ENCODE data around the gene RBP2. TPM values are rescaled to one million over a fixed set of nuclear protein-coding genes. Genes with fewer than 3 reads are reported as not detected.
"Not testable (repeated sequence)": the region's sequence is repeated elsewhere in the genome, so short reads cannot be mapped to it uniquely, and the experiment has no call there.

Gene RBP2
- total and polyA plus RNA-seq, 2 experiments from 2014 or later, result not detected

GRCh38 chr3:139418144-139418543 lies 58.2 kb downstream of the RBP2 start:
- no peak overlapping the region for H2AFZ ChIP-seq
- in situ Hi-C loops (cut with MboI), result no loop called here
- H3K9me2 ChIP-seq (ENCODE audit: insufficient read depth), result no peaks in the 10 kb centered on the region
- no peak overlapping the region for H3K27ac ChIP-seq
- 50 to 51% methylated on average over 2 of the region's 2 CpGs for WGBS, 2 experiments (ENCODE audit: low coverage in 1 of 2, low lambda C conversion rate in 2 of 2, missing lambda C conversion rate in 2 of 2)
- no peaks in the 10 kb centered on the region for H4K20me1 ChIP-seq (ENCODE audit: insufficient read depth)
- no peaks in the 10 kb centered on the region for H3K36me3 ChIP-seq (ENCODE audit: low read depth)
- no peaks in the 10 kb centered on the region for H3K79me2 ChIP-seq (ENCODE audit: insufficient read depth)
- no peaks in the 10 kb centered on the region for H3K4me1 ChIP-seq (ENCODE audit: insufficient read depth)
- H3K27me3 ChIP-seq (replicated peaks; ENCODE audit: insufficient read depth), result no peaks in the 10 kb centered on the region
- TF ChIP-seq EZH2phosphoT487 (IDR thresholded peaks at IDR 0.05; ENCODE audit: insufficient read depth, low read depth) (no peak), EZH2 (IDR thresholded peaks at IDR 0.05; ENCODE audit: insufficient read depth, poor library complexity, severe bottlenecking) (no peak)
- H3K9ac ChIP-seq, result no peak overlapping the region
- no peaks in the 10 kb centered on the region for H3F3A ChIP-seq (ENCODE audit: insufficient read depth)
- H3K9me3 ChIP-seq (ENCODE audit: low read depth), result no peaks in the 10 kb centered on the region
- H3K4me3 ChIP-seq, result no peak overlapping the region
- H3K4me2 ChIP-seq (ENCODE audit: unreplicated experiment), result no peak overlapping the region
- DNase-seq, result no peak

- Histone ChIP-seq H2AFZ (no peak overlapping the region), H3K4me1 (ENCODE audit: insufficient read depth) (no peaks in the 10 kb centered on the region), H3K9ac (no peak overlapping the region), H3K9me2 (ENCODE audit: insufficient read depth) (no peaks in the 10 kb centered on the region), H3K4me2 (ENCODE audit: unreplicated experiment) (no peak overlapping the region), H3K27me3 (replicated peaks; ENCODE audit: insufficient read depth) (no peaks in the 10 kb centered on the region), H3K9me3 (ENCODE audit: low read depth) (no peaks in the 10 kb centered on the region), H3F3A (ENCODE audit: insufficient read depth) (no peaks in the 10 kb centered on the region), H3K27ac (no peak overlapping the region), H3K79me2 (ENCODE audit: insufficient read depth) (no peaks in the 10 kb centered on the region), H3K36me3 (ENCODE audit: low read depth) (no peaks in the 10 kb centered on the region), H4K20me1 (ENCODE audit: insufficient read depth) (no peaks in the 10 kb centered on the region), H3K4me3 (no peak overlapping the region)
- TF ChIP-seq EZH2 (IDR thresholded peaks at IDR 0.05; ENCODE audit: insufficient read depth, poor library complexity, severe bottlenecking) (no peak), EZH2phosphoT487 (IDR thresholded peaks at IDR 0.05; ENCODE audit: insufficient read depth, low read depth) (no peak)
- in situ Hi-C loops (cut with MboI), result no loop called here
- WGBS, 2 experiments (ENCODE audit: low coverage in 1 of 2, low lambda C conversion rate in 2 of 2, missing lambda C conversion rate in 2 of 2), result 52 to 56% methylated on average over 1 of the region's 1 CpG
- DNase-seq, result no peak
These were observed 60.0 kb downstream of the RBP2 start for GRCh38 chr3:139416275-139416674.

- no peak for DNase-seq
- Histone ChIP-seq H3K27ac (no peak overlapping the region), H4K20me1 (ENCODE audit: insufficient read depth) (no peaks in the 10 kb centered on the region), H3K79me2 (ENCODE audit: insufficient read depth) (no peaks in the 10 kb centered on the region), H3K9me3 (ENCODE audit: low read depth) (no peaks in the 10 kb centered on the region), H3K4me3 (no peak overlapping the region), H3K36me3 (ENCODE audit: low read depth) (no peaks in the 10 kb centered on the region), H3K4me1 (ENCODE audit: insufficient read depth) (no peaks in the 10 kb centered on the region), H3K4me2 (ENCODE audit: unreplicated experiment) (no peak overlapping the region), H3F3A (ENCODE audit: insufficient read depth) (no peaks in the 10 kb centered on the region), H3K27me3 (replicated peaks; ENCODE audit: insufficient read depth) (no peaks in the 10 kb centered on the region), H2AFZ (no peak overlapping the region), H3K9ac (no peak overlapping the region), H3K9me2 (ENCODE audit: insufficient read depth) (no peaks in the 10 kb centered on the region)
- WGBS, 2 experiments (ENCODE audit: low coverage in 1 of 2, low lambda C conversion rate in 2 of 2, missing lambda C conversion rate in 2 of 2), result 43 to 45% methylated on average over 2 of the region's 2 CpGs
- no peak for TF ChIP-seq EZH2phosphoT487 (IDR thresholded peaks at IDR 0.05; ENCODE audit: insufficient read depth, low read depth)
- no peak for TF ChIP-seq EZH2 (IDR thresholded peaks at IDR 0.05; ENCODE audit: insufficient read depth, poor library complexity, severe bottlenecking)
- in situ Hi-C loops (cut with MboI), result no loop called here
These were observed 61.6 kb downstream of the RBP2 start for GRCh38 chr3:139414608-139415224.

GRCh38 chr3:139412891-139413290 lies 63.4 kb downstream of the RBP2 start:
- H3K9ac ChIP-seq; H3K4me3 ChIP-seq; H4K20me1 ChIP-seq (ENCODE audit: insufficient read depth); H3K36me3 ChIP-seq (ENCODE audit: low read depth); H3K27me3 ChIP-seq (replicated peaks; ENCODE audit: insufficient read depth); H3K4me1 ChIP-seq (ENCODE audit: insufficient read depth); H2AFZ ChIP-seq; in situ Hi-C loops (cut with MboI); H3K27ac ChIP-seq; H3F3A ChIP-seq (ENCODE audit: insufficient read depth); H3K9me2 ChIP-seq (ENCODE audit: insufficient read depth); H3K79me2 ChIP-seq (ENCODE audit: insufficient read depth); H3K9me3 ChIP-seq (ENCODE audit: low read depth); H3K4me2 ChIP-seq (ENCODE audit: unreplicated experiment); DNase-seq: not testable (repeated sequence)

Other genes starting within 250 kb of the RBP2 start
- 62.5 and 63.5 TPM in 2 replicates for gene MRPS22, start 132.5 kb downstream of the RBP2 start, total RNA-seq (2014; rRNA removed; shearing (Covaris generic))
- gene MRPS22, start 132.5 kb downstream of the RBP2 start, polyA plus RNA-seq (2016; fragmentation: Nextera tagmentation; extraction: Ambion mirVana), result 63.2 and 67.2 TPM in 2 replicates
- gene COPB2, start 86.9 kb downstream of the RBP2 start, total RNA-seq (2014; rRNA removed; shearing (Covaris generic)), result 181 and 197 TPM in 2 replicates
- 198 and 203 TPM in 2 replicates for gene COPB2, start 86.9 kb downstream of the RBP2 start, polyA plus RNA-seq (2016; fragmentation: Nextera tagmentation; extraction: Ambion mirVana)
- gene RBP1, start 63.2 kb upstream of the RBP2 start, total RNA-seq (2014; rRNA removed; shearing (Covaris generic)), result not detected in 2 replicates
- 0.26 and 0.42 TPM in 2 replicates for gene RBP1, start 63.2 kb upstream of the RBP2 start, polyA plus RNA-seq (2016; fragmentation: Nextera tagmentation; extraction: Ambion mirVana)
- not detected in 2 replicates for gene NMNAT3, start 201.5 kb upstream of the RBP2 start, total RNA-seq (2014; rRNA removed; shearing (Covaris generic))
- gene NMNAT3, start 201.5 kb upstream of the RBP2 start, polyA plus RNA-seq (2016; fragmentation: Nextera tagmentation; extraction: Ambion mirVana), result not detected in 2 replicates